SU-DHL-6 (cell line): ENCODE results near the gene SLC19A1.

ENCODE experiments used
- CTCF ChIP-seq: fragments of 200-600 bp; sonication (generic); IDR thresholded peaks from one replicate; pipeline ENCODE4 v1.5.1; 2017; ENCODE audit warnings: antibody characterized with exemption, mild to moderate bottlenecking, low read length, moderate library complexity; ENCODE audit not compliant: insufficient read depth, poor library complexity, severe bottlenecking
- EZH2phosphoT487 ChIP-seq: fragments of 200-600 bp; sonication (generic), shearing (Covaris generic); conservative IDR thresholded peaks from 2 replicates; pipeline ENCODE4 v1.6.1; 2018; ENCODE audit warnings: mild to moderate bottlenecking, antibody characterized with exemption, low read length, moderate library complexity, mixed read lengths

GRCh38 chr21:45475797-45476570, 66.3 kb downstream of the SLC19A1 start:
- no peak for TF ChIP-seq CTCF
- no peak for TF ChIP-seq EZH2phosphoT487
